Gastroesophageal sphincter (tissue), 4 donors: ENCODE measurements around the gene TRERF1. TPM values are rescaled to one million over a fixed set of nuclear protein-coding genes. Genes with fewer than 3 reads are reported as not detected.

Source experiments
- ATAC-seq: fragments of 150-250 bp; one replicate; pipeline ENCODE4 v1.9.1; 2016; ENCODE audit warnings: mild to moderate bottlenecking, moderate library complexity
- H3K27ac ChIP-seq, 4 donors: fragments of 200-600 bp; sonication (generic) in 3 of 4; 1 replicate in 3 of 4; 2 replicates in 1 of 4; pipeline ENCODE4 v1.5.1; 2016 to 2019
- H3K27me3 ChIP-seq: fragments of 200-600 bp; sonication (generic); one replicate; pipeline ENCODE4 v1.5.1; 2019
- H3K36me3 ChIP-seq, 2 donors: fragments of 200-600 bp; sonication (generic); one replicate each; pipeline ENCODE4 v1.5.1; 2019; ENCODE audit warnings: control low read depth in 1 of 2
- H3K4me1 ChIP-seq, 3 donors: fragments of 200-600 bp; sonication (generic); 1 replicate in 2 of 3; 2 replicates in 1 of 3; pipeline ENCODE4 v1.5.1; 2016 to 2019; ENCODE audit warnings: control low read depth in 2 of 3
- H3K4me3 ChIP-seq, 2 donors: fragments of 200-600 bp; sonication (generic); one replicate each; pipeline ENCODE4 v1.5.1; 2019; ENCODE audit warnings: mild to moderate bottlenecking in 1 of 2, moderate library complexity in 1 of 2
- H3K9me3 ChIP-seq, 3 donors: fragments of 200-600 bp; sonication (generic); one replicate each; pipeline ENCODE4 v1.5.1; 2017 to 2019; ENCODE audit warnings: control low read depth in 2 of 3
- EP300 ChIP-seq: sonication (generic); formaldehyde crosslinking; IDR thresholded peaks from one replicate; pipeline ENCODE4 v1.6.1; 2017; ENCODE audit warnings: antibody characterized with exemption, mild to moderate bottlenecking
- POLR2A ChIP-seq, 2 donors: fragments of 450-650 bp; IDR thresholded peaks; one replicate each; pipeline ENCODE4 v1.6.1; 2017; ENCODE audit warnings: antibody characterized with exemption in 2 of 2, mild to moderate bottlenecking in 2 of 2, moderate library complexity in 1 of 2
- POLR2AphosphoS5 ChIP-seq: sonication (generic); formaldehyde crosslinking; IDR thresholded peaks from one replicate; pipeline ENCODE4 v1.6.1; 2017; ENCODE audit warnings: antibody characterized with exemption
- WGBS, 2 donors: methylation state at CpG; one replicate each; pipeline ENCODE4 v1.1.5; 2018; ENCODE audit warnings: low coverage in 1 of 2; 5-methylcytosine and 5-hydroxymethylcytosine counted together
- total RNA-seq, 4 donors: library from RNA; depleted of rRNA; stranded (reverse); fragments of >200 nt; gene quantifications; one replicate each; pipeline ENCODE4 v1.1.0, GENCODE V29; 2016
- TF ChIP-seq, protein P1 (sequence below), 4 experiments: fragments of 200-600 bp in 2 of 4; fragments of 450-650 bp in 2 of 4; sonication (generic) in 1 of 4; IDR thresholded peaks; one replicate each; pipeline ENCODE4 v1.5.1; 2017 to 2019; ENCODE audit warnings: antibody characterized with exemption in 4 of 4, mild to moderate bottlenecking in 2 of 4, moderate library complexity in 2 of 4

The TRERF1 gene
- total RNA-seq, 4 donors from 2014 or later: 3.2 to 7.4 (median 5.4) TPM

DNA sequence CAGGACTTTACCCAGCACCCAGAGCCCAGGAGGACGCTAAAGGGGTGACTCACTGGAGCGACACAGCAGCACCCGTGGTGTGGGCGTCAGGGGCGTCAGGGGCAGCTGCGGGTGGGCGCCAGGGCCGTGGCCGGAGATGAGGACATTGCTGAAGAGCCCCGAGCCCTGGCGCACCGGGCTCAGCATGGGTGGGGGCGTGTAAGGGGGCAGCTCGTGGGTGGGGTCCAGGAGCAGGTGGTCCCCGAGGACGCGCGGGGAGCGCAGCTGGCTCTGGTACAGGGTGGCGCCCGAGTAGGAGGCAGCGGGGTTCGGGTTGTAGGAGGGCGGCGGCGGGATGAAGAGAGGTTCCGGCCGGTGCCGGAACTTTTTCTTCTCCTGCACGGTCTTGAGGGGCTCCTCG lies 192.4 kb downstream of the TRERF1 start:
- peaks cover 0 to 37% (median 6%) of the 10 kb centered on the region in 3 donors for H3K4me1 ChIP-seq
- ATAC-seq: no peak
- H3K36me3 ChIP-seq: peaks cover 0 to 63% of the 10 kb centered on the region in 2 donors
- no peaks in the 10 kb centered on the region for H3K27me3 ChIP-seq
- no peaks in the 10 kb centered on the region for H3K9me3 ChIP-seq
- no peak for TF ChIP-seq POLR2AphosphoS5
- no peak for TF ChIP-seq EP300
- TF ChIP-seq, protein P1, sequence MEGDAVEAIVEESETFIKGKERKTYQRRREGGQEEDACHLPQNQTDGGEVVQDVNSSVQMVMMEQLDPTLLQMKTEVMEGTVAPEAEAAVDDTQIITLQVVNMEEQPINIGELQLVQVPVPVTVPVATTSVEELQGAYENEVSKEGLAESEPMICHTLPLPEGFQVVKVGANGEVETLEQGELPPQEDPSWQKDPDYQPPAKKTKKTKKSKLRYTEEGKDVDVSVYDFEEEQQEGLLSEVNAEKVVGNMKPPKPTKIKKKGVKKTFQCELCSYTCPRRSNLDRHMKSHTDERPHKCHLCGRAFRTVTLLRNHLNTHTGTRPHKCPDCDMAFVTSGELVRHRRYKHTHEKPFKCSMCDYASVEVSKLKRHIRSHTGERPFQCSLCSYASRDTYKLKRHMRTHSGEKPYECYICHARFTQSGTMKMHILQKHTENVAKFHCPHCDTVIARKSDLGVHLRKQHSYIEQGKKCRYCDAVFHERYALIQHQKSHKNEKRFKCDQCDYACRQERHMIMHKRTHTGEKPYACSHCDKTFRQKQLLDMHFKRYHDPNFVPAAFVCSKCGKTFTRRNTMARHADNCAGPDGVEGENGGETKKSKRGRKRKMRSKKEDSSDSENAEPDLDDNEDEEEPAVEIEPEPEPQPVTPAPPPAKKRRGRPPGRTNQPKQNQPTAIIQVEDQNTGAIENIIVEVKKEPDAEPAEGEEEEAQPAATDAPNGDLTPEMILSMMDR (IDR thresholded peaks at IDR 0.05): no peak
- TF ChIP-seq POLR2A (IDR thresholded peaks at IDR 0.05): no peak
- no peak overlapping the region for H3K4me3 ChIP-seq
- peak overlapping the region in 1 of 4 donors; percentile 52 for H3K27ac ChIP-seq
- 81 to 88% methylated on average over 6 to 8 of the region's 31 CpGs for WGBS, 2 donors

DNA sequence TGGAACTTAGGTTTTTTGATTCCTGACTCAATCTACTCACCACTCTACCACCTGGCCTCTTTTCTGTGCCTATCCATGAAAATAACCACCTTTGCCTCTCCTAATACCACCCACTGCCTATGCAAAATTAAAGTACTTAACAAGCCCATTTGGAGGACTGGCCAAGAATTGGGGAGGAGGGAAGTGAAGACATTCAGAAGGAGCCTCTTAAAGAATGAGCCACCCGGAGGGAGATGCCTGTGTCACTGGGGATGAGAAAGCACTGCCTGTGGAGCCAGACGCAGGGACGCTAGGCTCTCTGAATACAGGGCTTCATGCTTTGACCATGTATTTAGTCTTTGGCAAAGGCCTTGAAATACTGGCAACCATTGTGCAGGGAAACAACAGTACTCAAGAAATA lies 194.1 kb downstream of the TRERF1 start:
- Histone ChIP-seq H3K9me3 (no peaks in the 10 kb centered on the region), H3K27ac (no peak overlapping the region), H3K4me1 (peaks cover 0 to 25% (median 5%) of the 10 kb centered on the region in 3 donors), H3K4me3 (no peak overlapping the region), H3K36me3 (peaks cover 0 to 68% of the 10 kb centered on the region in 2 donors), H3K27me3 (no peaks in the 10 kb centered on the region)
- TF ChIP-seq EP300: no peak
- TF ChIP-seq POLR2AphosphoS5: no peak
- TF ChIP-seq, protein P1 (IDR thresholded peaks at IDR 0.05): no peak
- ATAC-seq: no peak
- 65 to 94% methylated on average over 2 to 3 of the region's 3 CpGs for WGBS, 2 donors

DNA sequence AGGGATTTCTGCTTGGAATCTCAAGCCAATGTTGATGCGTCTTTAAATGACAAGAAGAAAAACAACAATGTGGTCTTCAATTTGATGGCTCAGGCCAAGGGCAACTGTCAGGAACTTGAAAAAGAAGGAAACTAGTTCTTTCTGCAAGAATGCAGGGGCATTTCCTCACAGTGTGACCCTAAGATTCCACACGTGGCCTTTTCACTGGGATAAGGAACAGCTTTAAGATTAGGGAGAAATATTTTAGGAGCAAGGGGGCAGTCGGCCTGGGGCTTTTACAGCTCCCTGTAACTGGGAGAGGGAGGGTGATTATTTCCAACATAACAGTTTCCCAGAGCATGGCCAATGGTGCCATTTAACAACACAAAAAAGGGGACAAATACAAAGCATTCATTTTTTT lies 194.7 kb downstream of the TRERF1 start:
- no peaks in the 10 kb centered on the region for H3K9me3 ChIP-seq
- TF ChIP-seq, protein P1 (IDR thresholded peaks at IDR 0.05): no peak
- no peak for TF ChIP-seq EP300
- TF ChIP-seq POLR2A (IDR thresholded peaks at IDR 0.05): no peak
- no peak for TF ChIP-seq POLR2AphosphoS5
- 52 to 54% methylated on average over 2 to 3 of the region's 3 CpGs for WGBS, 2 donors
- no peak overlapping the region for H3K4me3 ChIP-seq
- H3K27me3 ChIP-seq: no peaks in the 10 kb centered on the region
- H3K36me3 ChIP-seq: peaks cover 0 to 71% of the 10 kb centered on the region in 2 donors
- no peak overlapping the region for H3K27ac ChIP-seq
- ATAC-seq: no peak
- H3K4me1 ChIP-seq: peaks cover 0 to 29% (median 7%) of the 10 kb centered on the region in 3 donors

DNA sequence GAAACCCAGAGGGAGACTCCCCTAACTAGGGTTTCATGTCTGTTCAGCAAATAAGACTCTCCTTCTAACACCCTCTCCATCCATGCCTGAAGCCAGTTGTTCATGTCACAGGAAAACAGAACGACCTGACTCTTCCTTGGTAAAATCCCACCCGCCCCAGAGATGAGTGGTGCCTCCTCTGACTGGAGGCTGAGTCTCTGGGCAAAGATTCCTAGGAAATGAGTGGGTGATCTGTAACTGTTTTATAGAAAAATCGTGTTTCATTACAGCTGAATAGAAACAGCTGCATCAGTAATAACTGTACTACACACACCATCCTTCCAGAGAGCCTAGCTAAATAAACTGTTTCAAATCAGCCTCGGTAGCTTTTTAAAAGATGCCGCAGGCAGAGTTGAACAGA lies 196.7 kb downstream of the TRERF1 start:
- TF ChIP-seq POLR2AphosphoS5: no peak
- TF ChIP-seq, protein P1 (IDR thresholded peaks at IDR 0.05): no peak
- TF ChIP-seq EP300: no peak
- TF ChIP-seq POLR2A (IDR thresholded peaks at IDR 0.05): no peak
- H3K36me3 ChIP-seq: peaks cover 0 to 74% of the 10 kb centered on the region in 2 donors
- H3K4me3 ChIP-seq: no peak overlapping the region
- no peak for ATAC-seq
- H3K27me3 ChIP-seq: no peaks in the 10 kb centered on the region
- peaks cover 0 to 18% (median 6%) of the 10 kb centered on the region in 3 donors for H3K4me1 ChIP-seq
- H3K9me3 ChIP-seq: no peaks in the 10 kb centered on the region
- H3K27ac ChIP-seq: no peak overlapping the region
- 84 to 86% methylated on average over 5 of the region's 5 CpGs for WGBS, 2 donors

DNA sequence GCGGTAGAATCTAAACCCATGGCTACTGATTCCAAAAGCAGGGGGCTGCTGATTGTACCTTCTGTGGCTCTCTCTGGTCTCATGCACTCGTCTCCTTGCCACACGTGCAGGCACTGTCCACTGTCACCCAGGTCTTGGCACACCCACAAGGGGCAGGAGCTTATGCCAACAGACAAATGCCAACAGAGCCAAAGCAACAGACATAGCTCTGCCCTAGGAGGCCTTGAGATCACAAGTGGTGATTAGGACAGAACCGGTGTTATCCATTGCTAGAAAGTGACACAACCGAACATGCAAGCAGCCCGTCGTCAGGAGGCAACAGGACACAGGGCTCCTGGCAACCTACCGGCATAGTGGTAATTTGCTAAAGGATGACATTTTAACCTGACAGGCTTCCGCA lies 197.2 kb downstream of the TRERF1 start:
- 92 to 100% methylated on average over 1 to 7 of the region's 9 CpGs for WGBS, 2 donors
- H3K27me3 ChIP-seq: no peaks in the 10 kb centered on the region

More for the DNA sequence above, 197.2 kb downstream of the TRERF1 start:
- H3K36me3 ChIP-seq: peaks cover 0 to 77% of the 10 kb centered on the region in 2 donors
- H3K4me1 ChIP-seq: peaks cover 0 to 17% (median 6%) of the 10 kb centered on the region in 3 donors
- ATAC-seq: no peak
- no peaks in the 10 kb centered on the region for H3K9me3 ChIP-seq
- TF ChIP-seq POLR2A (IDR thresholded peaks at IDR 0.05) (no peak), POLR2AphosphoS5 (no peak), EP300 (no peak)
- TF ChIP-seq, protein P1 (IDR thresholded peaks at IDR 0.05): no peak
- H3K4me3 ChIP-seq: no peak overlapping the region
- H3K27ac ChIP-seq: no peak overlapping the region
